Natural killer cell (primary cell): Measurements from ENCODE around the gene A1BG. TPM values are rescaled to one million over a fixed set of nuclear protein-coding genes. Genes with fewer than 3 reads are reported as not detected.
A peak's percentile ranks its signal among the peaks of the same experiment; 100 is the strongest.

ENCODE experiments used
- ATAC-seq, 3 donors: fragments of 150-1000 bp in 2 of 3; fragments of 200-7000 bp in 1 of 3; cut with Tn5 transposase; 1 replicate in 1 of 3; 2 replicates in 2 of 3; pipeline ENCODE4 v1.10.0; 2021; ENCODE audit warnings: mild to moderate bottlenecking in 2 of 3, moderate library complexity in 2 of 3
- DNase-seq, 2 donors: peaks; one replicate each; pipeline versions ENCODE4 v3.0.0 to v3.0.0-alpha.2; 2013 to 2021; ENCODE audit warnings: mixed read lengths in 1 of 2
- H3K27ac ChIP-seq: one replicate; pipeline ENCODE4 v1.5.1; 2013; ENCODE audit warnings: mild to moderate bottlenecking, low read length
- H3K27me3 ChIP-seq: one replicate; pipeline ENCODE4 v1.6.1; 2013; ENCODE audit warnings: low read length; ENCODE audit not compliant: control insufficient read depth, insufficient read depth
- H3K36me3 ChIP-seq: one replicate; pipeline ENCODE4 v1.6.1; 2013; ENCODE audit warnings: low read length; ENCODE audit not compliant: control insufficient read depth, insufficient read depth
- H3K4me1 ChIP-seq: one replicate; pipeline ENCODE4 v1.6.1; 2013; ENCODE audit warnings: low read length; ENCODE audit not compliant: control insufficient read depth, insufficient read depth
- H3K4me3 ChIP-seq: one replicate; pipeline ENCODE4 v1.5.1; 2013; ENCODE audit warnings: low read length
- H3K9me3 ChIP-seq: one replicate; pipeline ENCODE4 v1.6.1; 2013; ENCODE audit warnings: low read length; ENCODE audit not compliant: control insufficient read depth, insufficient read depth
- H3K27ac Mint-ChIP-seq, 2 donors: one replicate each; pipeline ENCODE4 v1.8.0; 2022; ENCODE audit warnings: mild to moderate bottlenecking in 2 of 2, mixed read lengths in 2 of 2, moderate library complexity in 1 of 2
- H3K27me3 Mint-ChIP-seq, 2 donors: one replicate each; pipeline ENCODE4 v1.8.0; 2022; ENCODE audit warnings: low read depth in 2 of 2, mixed read lengths in 2 of 2
- H3K36me3 Mint-ChIP-seq: one replicate; pipeline ENCODE4 v1.8.0; 2022; ENCODE audit warnings: mixed read lengths
- H3K4me1 Mint-ChIP-seq, 2 donors: one replicate each; pipeline ENCODE4 v1.8.0; 2022; ENCODE audit warnings: mixed read lengths in 2 of 2
- H3K4me3 Mint-ChIP-seq: one replicate; pipeline ENCODE4 v1.8.0; 2022; ENCODE audit warnings: mild to moderate bottlenecking, moderate library complexity, mixed read lengths
- H3K9me3 Mint-ChIP-seq, 2 donors: one replicate each; pipeline ENCODE4 v1.8.0; 2022; ENCODE audit warnings: mixed read lengths in 2 of 2
- CTCF ChIP-seq: fragments of 200-600 bp; IDR thresholded peaks from one replicate; pipeline ENCODE4 v1.8.0; 2022; ENCODE audit warnings: antibody characterized with exemption
- WGBS: methylation state at CpG from one replicate; pipeline ENCODE4 v1.1.7; 2013; ENCODE audit warnings: missing lambda C conversion rate; ENCODE audit not compliant: insufficient coverage; 5-methylcytosine and 5-hydroxymethylcytosine counted together
- intact Hi-C: fragments of 100-400 bp; cut with micrococcal nuclease; formaldehyde crosslinking; loops from one replicate; pipeline ENCODE4 v1.14.2; 2022
- total RNA-seq, 4 donors: library from RNA; stranded (reverse); fragments of 120-200 nt in 1 of 4; gene quantifications; one replicate each; pipeline versions ENCODE4 v1.2.3 to v1.2.4, GENCODE V29; 2013 to 2022

The A1BG gene
- total RNA-seq, 3 donors from 2014 or later (not counting 1 experiment from before 2014, with no cell fraction given): 2.0 to 10.6 (median 3.5) TPM

DNA sequence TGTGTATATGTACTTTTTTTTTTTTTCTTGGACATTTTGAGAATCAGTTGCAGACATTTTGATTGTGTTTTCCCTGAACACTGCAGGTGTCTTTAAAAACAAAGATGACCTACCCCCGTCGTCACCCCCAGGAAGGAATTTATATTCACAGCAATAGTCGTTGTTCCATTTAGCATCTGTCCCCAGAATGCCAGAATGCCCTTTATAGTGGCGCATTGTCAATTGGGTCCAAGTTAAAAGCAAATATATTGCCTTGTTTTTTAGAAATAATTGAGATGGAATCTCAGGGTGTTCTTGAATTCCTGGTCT is 40.4 kb upstream of the A1BG start:
- TF ChIP-seq CTCF: no peak
- peaks cover 34% of the 10 kb centered on the region for H3K36me3 ChIP-seq
- DNase-seq (no peak), ATAC-seq (no peak)
- H3K36me3 Mint-ChIP-seq: peaks cover 8% of the 10 kb centered on the region
- no peaks in the 10 kb centered on the region for H3K9me3 ChIP-seq
- no peak overlapping the region for H3K27ac ChIP-seq
- peaks cover 10% of the 10 kb centered on the region for H3K27me3 ChIP-seq
- H3K27me3 Mint-ChIP-seq: peaks cover 0 to 16% of the 10 kb centered on the region in 2 donors
- H3K4me1 ChIP-seq: peaks cover 3% of the 10 kb centered on the region
- intact Hi-C loops: no loop called here
- H3K4me1 Mint-ChIP-seq: peaks cover 0 to 10% of the 10 kb centered on the region in 2 donors
- WGBS: 97% methylated on average over 4 of the region's 4 CpGs
- H3K4me3 ChIP-seq: no peak overlapping the region
- H3K27ac Mint-ChIP-seq: no peak overlapping the region
- H3K9me3 Mint-ChIP-seq: no peaks in the 10 kb centered on the region
- no peak overlapping the region for H3K4me3 Mint-ChIP-seq

- Mint-ChIP-seq H3K27me3 (peaks cover 0 to 14% of the 10 kb centered on the region in 2 donors), H3K4me3 (no peak overlapping the region), H3K4me1 (peaks cover under 1 to 12% of the 10 kb centered on the region in 2 donors), H3K36me3 (peaks cover 8% of the 10 kb centered on the region), H3K27ac (no peak overlapping the region), H3K9me3 (no peaks in the 10 kb centered on the region)
- DNase-seq (no peak), ATAC-seq (no peak)
- TF ChIP-seq CTCF: no peak
- H3K36me3 ChIP-seq: peaks cover 35% of the 10 kb centered on the region
- intact Hi-C loops: no loop called here
- WGBS: 95% methylated on average over 26 of the region's 26 CpGs
- H3K4me1 ChIP-seq: peaks cover 4% of the 10 kb centered on the region
- no peak overlapping the region for H3K4me3 ChIP-seq
- H3K27ac ChIP-seq: no peak overlapping the region
- peaks cover 10% of the 10 kb centered on the region for H3K27me3 ChIP-seq
- no peaks in the 10 kb centered on the region for H3K9me3 ChIP-seq
Observed at GRCh38 chr19:58392945-58393724, 39.8 kb upstream of the A1BG start.

- TF ChIP-seq CTCF: no peak
- Histone ChIP-seq H3K4me3 (peak overlapping the region; percentile 55), H3K27ac (peak overlapping the region; percentile 96), H3K27me3 (no peaks in the 10 kb centered on the region), H3K9me3 (no peaks in the 10 kb centered on the region), H3K36me3 (peaks cover 18% of the 10 kb centered on the region), H3K4me1 (peaks cover 30% of the 10 kb centered on the region)
- intact Hi-C loops: loop anchor here (10.0 kb wide), 1 partner anchor 203 kb away; the partner anchor contains the start of gene ZNF274
- Mint-ChIP-seq H3K9me3 (no peaks in the 10 kb centered on the region), H3K27me3 (no peaks in the 10 kb centered on the region), H3K36me3 (no peaks in the 10 kb centered on the region), H3K4me3 (peak overlapping the region; percentile 97), H3K27ac (peak overlapping the region; percentile 98), H3K4me1 (peaks cover 14 to 37% of the 10 kb centered on the region in 2 donors)
- WGBS: 83% methylated on average over 2 of the region's 3 CpGs
- DNase-seq: no peak
- ATAC-seq: no peak
Observed at GRCh38 chr19:58388175-58388526, 34.9 kb upstream of the A1BG start.
